Right renal cortex interstitium (tissue), 3 donors: Measurements from ENCODE around the gene AP3M1. TPM values are rescaled to one million over a fixed set of nuclear protein-coding genes. Genes with fewer than 3 reads are reported as not detected.
"Not testable (repeated sequence)": the region's sequence is repeated elsewhere in the genome, so short reads cannot be mapped to it uniquely, and the experiment has no call there.

ENCODE experiments used
- DNase-seq, 3 donors: peaks; one replicate each; pipeline ENCODE4 v3.0.0-alpha.2; 2013; ENCODE audit warnings: low read depth in 3 of 3, low spot score in 2 of 3
- polyA plus RNA-seq, 3 donors: library from polyadenylated mRNA; unstranded; fragments of 120-200 nt; gene quantifications; one replicate each; pipeline ENCODE4 v1.2.1, GENCODE V29; 2013; ENCODE audit not compliant: insufficient read length in 3 of 3

AP3M1 gene
- polyA plus RNA-seq, 3 donors = 61.2 to 64.2 (median 61.6) TPM

GRCh38 chr10:74163319-74164068 is 12.9 kb upstream of the AP3M1 start:
- no peak for DNase-seq

GRCh38 chr10:74160013-74160412 is 9.4 kb upstream of the AP3M1 start:
- no peak for DNase-seq

DNA sequence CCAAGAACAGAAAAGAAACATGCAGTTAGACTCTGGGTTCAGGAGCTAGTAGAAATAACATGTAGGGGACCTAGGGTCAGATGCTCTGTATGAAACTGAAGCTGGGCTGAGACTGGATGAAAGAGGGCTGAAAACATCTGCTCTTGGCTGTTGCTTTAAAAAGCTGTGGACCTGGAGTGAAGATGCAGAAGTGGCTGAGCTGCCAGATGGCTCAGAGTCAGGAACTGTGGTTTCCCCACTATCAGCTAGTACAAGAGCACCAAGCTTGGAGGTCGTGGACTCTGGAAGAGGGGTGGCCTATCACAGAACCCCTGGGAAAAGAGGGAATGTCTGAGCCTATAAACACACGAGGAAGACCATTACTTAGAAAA is 6.3 kb upstream of the AP3M1 start:
- no peak for DNase-seq

GRCh38 chr10:74153676-74154075 is 3.0 kb upstream of the AP3M1 start:
- no peak for DNase-seq

- no peak for DNase-seq
Observed at GRCh38 chr10:74153123-74153522, 2.5 kb upstream of the AP3M1 start.

- DNase-seq = no peak
Observed at GRCh38 chr10:74151879-74152722, 1.5 kb upstream of the AP3M1 start.

DNA sequence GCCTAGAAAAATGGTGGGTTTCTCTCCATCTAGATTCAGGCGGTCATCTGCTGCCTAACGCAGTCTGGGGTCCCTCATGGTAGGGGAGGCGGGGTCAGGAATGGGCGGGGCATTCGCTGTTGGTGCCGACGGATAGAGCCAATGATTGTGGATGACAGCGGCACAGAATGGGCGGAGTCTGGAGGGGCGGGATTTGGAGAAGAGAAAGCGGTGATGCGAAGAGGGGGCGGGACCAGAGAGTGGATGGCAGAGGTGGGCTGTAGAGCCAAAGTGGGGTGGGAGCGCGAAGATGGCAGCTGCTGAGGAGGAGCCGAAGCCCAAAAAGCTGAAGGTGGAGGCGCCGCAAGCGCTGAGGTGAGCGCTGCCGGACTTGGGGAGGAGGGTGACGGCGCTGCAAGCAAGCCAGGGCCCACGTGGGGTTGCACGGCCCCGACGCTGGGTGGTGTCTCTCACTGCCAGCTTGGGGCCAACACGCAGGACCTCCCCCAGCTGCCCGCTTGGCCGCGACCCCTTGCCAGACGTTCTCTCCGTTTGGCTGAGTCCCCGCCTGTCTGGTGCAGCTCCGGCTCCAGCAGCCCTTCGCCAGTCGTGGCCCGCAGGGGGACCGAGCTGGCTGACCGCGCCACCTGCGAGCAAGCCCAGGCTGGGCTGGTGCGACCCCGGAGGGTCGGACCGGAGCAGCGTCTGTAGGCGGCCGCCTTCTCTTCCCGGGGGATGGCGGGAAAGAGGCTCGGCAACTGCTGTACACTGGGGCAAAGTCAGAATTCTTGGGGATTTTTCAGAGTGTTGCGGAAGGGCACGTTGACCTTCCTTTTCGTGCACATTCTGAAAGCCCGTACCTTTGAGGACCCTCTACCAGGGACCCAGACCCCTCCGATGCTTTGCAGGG is 606 bp upstream of the AP3M1 start, which contains the start of gene ADK:
Gene ADK (plus strand): TSS at position 232 of the 889 bp plus-strand sequence. CDS start 58 bp downstream, at position 290.
- DNase-seq = peak in 2 of 3 donors; percentile 99 to 100

DNA sequence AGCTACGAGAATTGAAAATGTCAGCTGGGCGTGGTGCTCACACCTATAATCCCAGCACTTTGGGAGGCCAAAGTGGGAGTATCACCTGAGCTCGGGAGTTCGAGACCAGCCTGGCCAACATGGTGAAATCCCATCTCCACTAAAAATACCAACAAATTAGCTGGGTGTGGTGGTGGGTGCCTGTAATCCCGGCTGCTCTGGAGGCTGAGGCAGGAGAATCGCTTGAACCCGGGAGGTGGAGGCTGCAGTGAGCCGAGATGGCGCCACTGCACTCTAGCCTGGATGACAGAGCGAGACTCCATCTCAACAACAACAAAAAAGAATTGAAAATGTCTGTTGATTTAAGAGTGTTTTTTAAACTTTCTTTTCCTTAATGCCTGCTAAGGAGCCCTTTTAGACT is 3.6 kb downstream of the AP3M1 start:
- DNase-seq = not testable (repeated sequence)

GRCh38 chr10:74145133-74145532 is 5.5 kb downstream of the AP3M1 start:
- peak in 2 of 3 donors; percentile 49 to 62 for DNase-seq

- no peak for DNase-seq
Observed at GRCh38 chr10:74140553-74140952, 10.1 kb downstream of the AP3M1 start.

- no peak for DNase-seq
Observed at GRCh38 chr10:74139981-74140380, 10.6 kb downstream of the AP3M1 start.

DNA sequence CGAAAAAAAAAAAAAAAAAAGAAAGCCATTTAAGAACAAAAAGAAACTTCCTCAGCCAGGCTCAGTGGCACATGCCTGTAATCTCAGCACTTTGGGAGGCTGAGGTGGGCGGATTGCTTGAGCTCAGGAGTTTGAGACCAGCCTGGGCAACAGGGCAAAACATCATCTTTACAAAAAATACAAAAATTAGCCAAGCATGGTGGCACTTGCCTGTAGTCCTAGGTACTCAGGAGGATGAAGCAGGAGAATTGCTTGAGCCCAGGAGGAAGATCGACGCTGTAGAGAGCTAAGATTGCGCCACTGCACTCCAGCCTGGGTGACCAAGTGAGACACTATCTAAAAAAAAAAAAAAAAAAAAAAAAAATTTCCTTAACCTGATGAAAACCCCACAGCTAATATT is 12.0 kb downstream of the AP3M1 start:
- DNase-seq = not testable (repeated sequence)

- no peak for DNase-seq
Observed at GRCh38 chr10:74137992-74138391, 12.6 kb downstream of the AP3M1 start.

- no peak for DNase-seq
Observed at GRCh38 chr10:74135452-74135851, 15.2 kb downstream of the AP3M1 start.

DNA sequence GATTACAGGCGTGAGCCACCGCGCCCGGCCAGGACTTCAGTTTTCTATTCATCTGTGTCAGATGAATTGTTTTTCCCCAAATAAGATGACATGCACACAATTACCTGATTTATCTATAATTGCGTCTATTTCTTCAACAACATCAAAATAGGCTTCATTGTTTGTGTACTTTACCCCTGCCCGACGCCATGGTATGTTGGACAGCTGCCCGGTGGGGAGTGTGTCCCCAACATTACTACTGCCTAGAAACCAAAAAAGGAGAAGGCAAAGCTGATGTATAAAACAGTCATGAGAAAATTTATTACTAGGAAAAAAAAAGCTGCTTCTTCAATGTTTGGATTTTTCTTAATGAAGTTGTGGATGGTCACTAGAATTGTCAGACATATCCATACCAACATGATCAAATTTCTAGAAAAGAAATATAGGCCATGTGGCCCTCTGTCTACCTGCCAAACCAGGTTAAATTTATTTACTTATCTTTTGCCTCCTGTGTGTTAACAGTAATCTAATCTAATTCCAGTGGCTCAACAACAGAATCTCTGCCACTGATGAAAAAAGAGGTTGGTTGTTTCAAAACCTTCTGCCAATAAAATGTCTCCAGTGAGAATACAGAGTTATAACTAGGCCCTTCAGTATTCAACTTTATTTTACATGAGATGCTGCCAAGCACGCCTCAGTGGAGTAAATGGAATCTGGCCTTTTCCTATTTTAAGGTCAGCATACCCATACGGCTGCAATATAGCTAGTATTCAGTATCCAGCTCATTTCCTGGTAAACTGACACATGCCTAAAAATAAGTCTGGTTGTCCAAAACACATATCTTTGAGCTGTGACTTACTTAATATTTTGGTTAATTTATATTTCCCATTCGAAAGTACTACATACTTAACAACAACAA is 16.5 kb downstream of the AP3M1 start:
- no peak for DNase-seq

DNA sequence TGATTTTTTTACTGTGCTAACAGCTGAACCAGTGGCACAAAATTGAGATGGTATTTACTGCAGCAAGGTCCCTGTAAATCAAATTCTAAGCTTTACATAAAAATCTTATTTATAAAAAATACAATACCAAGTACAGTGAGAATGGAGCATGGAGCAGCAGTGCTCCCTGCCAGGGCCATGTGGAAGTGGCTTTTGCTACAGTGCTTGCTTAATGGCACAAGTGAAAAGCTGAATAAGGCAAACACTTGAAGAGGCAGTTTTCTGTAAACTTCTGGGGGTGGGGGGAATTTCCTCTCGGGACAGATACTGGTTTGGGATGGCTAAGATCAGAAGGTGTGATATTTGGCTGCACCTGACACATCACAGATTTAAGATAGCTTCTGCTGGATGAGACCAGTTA is 27.5 kb downstream of the AP3M1 start:
- DNase-seq = no peak

- no peak for DNase-seq
Observed at GRCh38 chr10:74122060-74122459, 28.6 kb downstream of the AP3M1 start.

DNA sequence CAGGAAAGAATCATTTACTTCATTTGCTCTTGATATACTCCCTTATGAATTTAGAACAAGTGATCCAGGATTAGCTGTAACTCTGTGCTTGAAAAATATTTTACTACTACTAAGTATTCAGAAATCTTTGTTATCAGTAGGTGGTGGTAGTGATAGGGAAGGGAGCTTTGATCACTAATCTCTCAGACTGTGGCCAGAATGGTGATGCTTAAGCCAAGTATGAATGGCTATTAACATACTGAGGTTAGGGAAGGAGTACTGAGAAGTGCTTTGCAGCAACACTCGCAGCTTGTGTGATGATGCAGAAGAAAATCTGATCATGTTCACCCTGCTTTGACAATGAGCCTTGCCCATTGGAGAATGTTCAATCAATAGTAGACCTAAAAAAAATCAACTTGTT is 29.3 kb downstream of the AP3M1 start:
- no peak for DNase-seq

DNA sequence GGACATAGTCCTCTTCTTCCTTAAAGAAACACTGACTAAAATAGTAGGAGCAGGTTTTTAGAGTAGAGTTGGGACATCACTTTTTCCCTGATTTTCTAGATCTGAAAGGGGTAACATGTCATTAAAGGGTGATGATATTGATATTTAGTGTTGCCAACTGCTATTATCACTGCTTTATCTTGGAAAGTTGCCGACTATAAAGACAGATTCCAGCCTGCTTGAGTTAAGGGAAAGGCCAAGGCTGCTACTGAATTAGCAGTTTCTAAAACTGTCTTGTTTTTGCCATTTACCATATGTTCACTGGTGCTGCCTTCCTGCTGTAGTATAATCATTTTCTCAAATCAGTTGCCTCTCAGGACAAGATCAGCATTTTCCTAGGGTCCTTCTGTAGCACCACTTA is 29.7 kb downstream of the AP3M1 start:
- no peak for DNase-seq

GRCh38 chr10:74118804-74119203 is 31.8 kb downstream of the AP3M1 start:
- DNase-seq = no peak
